Activated T-helper 1 cell treated with anti-CD3 and anti-CD28 coated beads, Interleukin-12 subunit alpha, Interleukin-12 subunit beta, Interleukin-2, Interleukin-4 antibody, amounts not matched to agents 30 ng/mL and 10 ng/mL and 1 ng/mL, durations not matched to agents 14 hours and 24 hours and 36 hours (primary cell): ENCODE results near the gene GNAO1. TPM values are rescaled to one million over a fixed set of nuclear protein-coding genes. Genes with fewer than 3 reads are reported as not detected.

Experiments used
- DNase-seq: peaks from one replicate; pipeline ENCODE4 v3.0.0; 2021; ENCODE audit warnings: low spot score
- H3K27ac Mint-ChIP-seq: one replicate; pipeline ENCODE4 v1.8.0; 2021; ENCODE audit warnings: mild to moderate bottlenecking, mixed read lengths
- H3K27me3 Mint-ChIP-seq: one replicate; pipeline ENCODE4 v1.8.0; 2022; ENCODE audit warnings: mild to moderate bottlenecking, moderate library complexity, mixed read lengths; ENCODE audit not compliant: insufficient read depth
- H3K36me3 Mint-ChIP-seq: one replicate; pipeline ENCODE4 v1.8.0; 2021; ENCODE audit warnings: low read depth, mixed read lengths
- H3K4me1 Mint-ChIP-seq: one replicate; pipeline ENCODE4 v1.8.0; 2021; ENCODE audit warnings: low read depth, mixed read lengths
- H3K4me3 Mint-ChIP-seq: one replicate; pipeline ENCODE4 v1.8.0; 2021; ENCODE audit warnings: mild to moderate bottlenecking, moderate library complexity, mixed read lengths
- H3K9me3 Mint-ChIP-seq: one replicate; pipeline ENCODE4 v1.8.0; 2021; ENCODE audit warnings: mixed read lengths
- intact Hi-C: fragments of 100-400 bp; cut with micrococcal nuclease; formaldehyde crosslinking; loops from one replicate; pipeline ENCODE4 v1.15.1; 2024
- total RNA-seq: library from RNA; stranded (reverse); gene quantifications from 2 replicates; pipeline ENCODE4 v1.2.3, GENCODE V29; 2022

The GNAO1 gene
- total RNA-seq, 1 donor from 2014 or later, result 1.7 TPM

- intact Hi-C loops, result no loop called here
- no peaks in the 10 kb centered on the region for H3K27me3 Mint-ChIP-seq
- no peak for DNase-seq
- H3K36me3 Mint-ChIP-seq, result peaks cover 3% of the 10 kb centered on the region
- peaks cover 25% of the 10 kb centered on the region for H3K4me1 Mint-ChIP-seq
- H3K4me3 Mint-ChIP-seq, result no peak overlapping the region
- H3K27ac Mint-ChIP-seq, result peak overlapping the region; percentile 42
- no peaks in the 10 kb centered on the region for H3K9me3 Mint-ChIP-seq
Measured at GRCh38 chr16:56362057-56362655, 170.9 kb downstream of the GNAO1 start.

GRCh38 chr16:56362706-56363105 is 171.4 kb downstream of the GNAO1 start:
- intact Hi-C loops, result no loop called here
- DNase-seq, result no peak
- H3K9me3 Mint-ChIP-seq, result no peaks in the 10 kb centered on the region
- H3K4me3 Mint-ChIP-seq, result no peak overlapping the region
- peaks cover 21% of the 10 kb centered on the region for H3K4me1 Mint-ChIP-seq
- H3K36me3 Mint-ChIP-seq, result peaks cover 8% of the 10 kb centered on the region
- no peaks in the 10 kb centered on the region for H3K27me3 Mint-ChIP-seq
- H3K27ac Mint-ChIP-seq, result no peak overlapping the region

DNA sequence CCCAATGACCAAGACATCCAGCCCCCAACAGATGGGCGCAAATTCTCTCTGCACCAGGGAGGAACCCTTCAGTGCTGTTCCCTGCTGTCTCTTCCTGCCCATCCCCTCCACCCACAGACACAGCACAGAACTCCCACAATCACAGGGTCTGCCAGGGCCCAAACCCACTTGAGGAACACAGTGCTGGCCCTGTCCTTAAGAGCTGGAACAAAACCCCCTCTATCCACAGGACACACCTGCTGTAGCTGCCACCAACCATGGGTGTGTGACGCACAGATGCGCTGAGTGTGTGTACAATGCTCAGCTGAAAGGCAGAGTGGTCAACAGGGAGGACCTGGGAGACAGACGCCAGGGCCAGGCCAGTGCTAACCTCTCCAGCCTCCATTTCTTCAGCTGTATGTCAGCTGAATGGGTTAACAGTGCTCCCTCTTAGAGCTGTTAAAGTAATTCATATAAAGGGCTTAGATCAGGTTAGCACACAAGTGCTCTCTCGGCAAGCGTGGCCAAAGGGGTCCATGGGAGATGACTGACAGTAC is 172.0 kb downstream of the GNAO1 start:
- Mint-ChIP-seq H3K9me3 (no peaks in the 10 kb centered on the region), H3K27ac (no peak overlapping the region), H3K36me3 (peaks cover 8% of the 10 kb centered on the region), H3K27me3 (no peaks in the 10 kb centered on the region), H3K4me1 (peaks cover 15% of the 10 kb centered on the region), H3K4me3 (no peak overlapping the region)
- DNase-seq, result no peak
- intact Hi-C loops, result no loop called here

DNA sequence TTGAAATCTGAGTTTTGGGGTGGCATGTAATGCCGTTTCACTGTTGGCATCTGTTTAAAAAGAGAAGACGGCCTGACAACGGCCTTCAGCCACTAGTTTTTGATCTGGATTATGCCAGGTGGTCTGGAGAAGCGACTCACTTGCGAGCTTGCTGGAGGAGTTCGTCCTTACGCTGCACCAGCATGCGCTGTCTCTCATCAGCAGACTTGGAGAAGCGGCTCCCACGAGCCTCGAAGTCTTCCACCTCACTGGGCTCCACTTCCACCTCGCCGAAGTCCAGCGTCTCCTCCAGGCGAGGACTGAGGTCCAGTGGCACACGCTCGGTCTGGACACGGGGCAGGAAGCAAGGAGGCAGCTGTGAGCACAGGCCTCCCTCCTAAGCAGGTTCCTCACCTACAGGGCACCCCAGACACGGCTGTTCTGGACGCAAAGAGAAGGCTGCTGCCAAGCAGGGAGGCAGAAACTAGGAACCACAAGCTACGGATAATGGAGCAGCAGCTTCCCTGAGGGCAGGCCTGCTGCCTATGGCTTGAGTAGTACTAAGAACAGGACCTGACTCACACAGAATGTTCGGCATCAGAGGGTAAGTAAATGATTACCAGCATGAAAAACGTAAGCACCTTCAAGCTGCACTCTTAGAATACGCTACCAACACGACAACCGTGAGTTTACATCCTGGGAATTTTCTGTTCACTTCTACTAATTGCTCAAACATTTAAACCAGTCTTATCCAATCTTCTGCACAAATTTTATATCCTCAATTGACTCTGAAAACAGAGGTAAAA is 172.7 kb downstream of the GNAO1 start:
- Mint-ChIP-seq H3K27ac (no peak overlapping the region), H3K36me3 (peaks cover 11% of the 10 kb centered on the region)
- intact Hi-C loops, result no loop called here

DNA sequence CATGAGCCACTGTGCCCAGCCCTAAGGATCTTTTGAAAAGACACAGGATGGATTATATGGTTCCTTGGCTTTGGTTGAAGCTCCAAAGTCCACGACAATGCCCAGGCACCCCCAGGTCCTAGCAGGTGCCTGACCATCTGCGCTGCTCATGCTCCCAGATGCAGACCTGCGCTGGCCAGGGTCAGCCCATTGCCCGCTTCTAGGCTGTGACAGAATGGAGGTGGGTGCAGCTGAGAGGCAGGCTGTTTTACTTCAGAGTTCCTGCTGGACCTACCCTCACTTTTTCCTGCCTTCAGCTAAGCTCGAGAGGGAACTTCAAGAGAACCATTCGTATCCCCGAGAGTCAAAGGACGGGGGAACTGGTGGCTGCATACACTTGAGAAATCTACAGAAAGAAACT is 173.6 kb downstream of the GNAO1 start:
- DNase-seq, result no peak
- H3K27ac Mint-ChIP-seq, result no peak overlapping the region
- H3K4me1 Mint-ChIP-seq, result peaks cover 4% of the 10 kb centered on the region
- peaks cover 11% of the 10 kb centered on the region for H3K36me3 Mint-ChIP-seq
- intact Hi-C loops, result no loop called here
- H3K9me3 Mint-ChIP-seq, result no peaks in the 10 kb centered on the region
- H3K27me3 Mint-ChIP-seq, result no peaks in the 10 kb centered on the region
- no peak overlapping the region for H3K4me3 Mint-ChIP-seq

More for the DNA sequence above, 172.7 kb downstream of the GNAO1 start:
- Mint-ChIP-seq H3K4me1 (peaks cover 10% of the 10 kb centered on the region), H3K27me3 (no peaks in the 10 kb centered on the region), H3K4me3 (no peak overlapping the region), H3K9me3 (no peaks in the 10 kb centered on the region)
- no peak for DNase-seq

DNA sequence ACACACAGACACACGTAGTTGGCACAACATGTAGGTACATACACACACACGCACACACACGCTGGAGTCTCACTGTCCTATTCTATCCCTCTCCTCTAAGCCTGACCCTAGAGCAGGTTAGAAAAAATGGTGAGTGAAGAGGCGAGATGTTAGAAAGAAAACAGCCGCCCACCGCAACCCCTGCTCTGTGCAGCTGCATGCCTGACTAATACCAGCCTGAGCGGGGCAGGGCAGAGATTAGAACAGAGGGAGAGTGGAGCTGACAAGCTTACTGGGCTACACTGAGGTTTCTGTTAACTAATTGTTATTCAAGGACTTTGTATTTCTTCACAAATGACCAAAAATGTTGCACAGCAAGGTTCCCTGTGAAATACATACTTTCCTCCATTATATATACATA is 174.3 kb downstream of the GNAO1 start:
- Mint-ChIP-seq H3K4me1 (no peaks in the 10 kb centered on the region), H3K4me3 (no peak overlapping the region), H3K9me3 (no peaks in the 10 kb centered on the region), H3K36me3 (peaks cover 11% of the 10 kb centered on the region), H3K27me3 (no peaks in the 10 kb centered on the region), H3K27ac (no peak overlapping the region)
- intact Hi-C loops, result no loop called here
- no peak for DNase-seq

- H3K9me3 Mint-ChIP-seq, result no peaks in the 10 kb centered on the region
- H3K27me3 Mint-ChIP-seq, result no peaks in the 10 kb centered on the region
- H3K36me3 Mint-ChIP-seq, result peaks cover 10% of the 10 kb centered on the region
- H3K4me1 Mint-ChIP-seq, result peaks cover 5% of the 10 kb centered on the region
- intact Hi-C loops, result no loop called here
- no peak overlapping the region for H3K27ac Mint-ChIP-seq
- no peak overlapping the region for H3K4me3 Mint-ChIP-seq
- DNase-seq, result no peak
Measured at GRCh38 chr16:56366945-56367344, 175.7 kb downstream of the GNAO1 start.

- DNase-seq, result no peak
- intact Hi-C loops, result no loop called here
- Mint-ChIP-seq H3K9me3 (no peaks in the 10 kb centered on the region), H3K27ac (no peak overlapping the region), H3K4me3 (no peak overlapping the region), H3K4me1 (peaks cover 13% of the 10 kb centered on the region), H3K36me3 (peaks cover 9% of the 10 kb centered on the region), H3K27me3 (no peaks in the 10 kb centered on the region)
Measured at GRCh38 chr16:56367764-56368163, 176.5 kb downstream of the GNAO1 start.

DNA sequence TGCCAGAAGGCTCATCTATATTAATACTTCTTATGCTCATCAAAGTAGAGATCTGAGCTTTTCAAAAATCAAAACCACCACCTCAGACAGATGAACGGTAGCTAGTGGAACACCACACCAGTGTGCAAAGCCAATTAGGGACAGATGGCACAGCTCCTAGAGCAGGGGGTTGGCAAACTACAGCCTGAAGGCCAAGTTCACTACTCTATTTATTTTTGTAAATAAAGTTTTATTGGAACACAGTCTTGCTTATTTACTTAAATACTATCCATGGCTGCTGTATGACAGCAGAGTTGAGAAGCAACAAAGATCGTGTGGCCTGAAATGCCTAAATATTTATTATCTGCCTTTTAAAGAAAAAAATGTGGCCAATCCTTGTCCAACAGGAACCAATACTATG is 177.3 kb downstream of the GNAO1 start:
- Mint-ChIP-seq H3K4me1 (peaks cover 17% of the 10 kb centered on the region), H3K36me3 (peaks cover 9% of the 10 kb centered on the region), H3K4me3 (no peak overlapping the region), H3K27me3 (no peaks in the 10 kb centered on the region), H3K9me3 (no peaks in the 10 kb centered on the region), H3K27ac (no peak overlapping the region)
- DNase-seq, result no peak
- intact Hi-C loops, result no loop called here

- intact Hi-C loops, result no loop called here
- H3K27me3 Mint-ChIP-seq, result no peaks in the 10 kb centered on the region
- H3K4me3 Mint-ChIP-seq, result no peak overlapping the region
- H3K9me3 Mint-ChIP-seq, result no peaks in the 10 kb centered on the region
- DNase-seq, result no peak
- H3K36me3 Mint-ChIP-seq, result peaks cover 9% of the 10 kb centered on the region
- no peak overlapping the region for H3K27ac Mint-ChIP-seq
- peaks cover 17% of the 10 kb centered on the region for H3K4me1 Mint-ChIP-seq
Measured at GRCh38 chr16:56369202-56369601, 177.9 kb downstream of the GNAO1 start.

- intact Hi-C loops, result no loop called here
- no peak overlapping the region for H3K27ac Mint-ChIP-seq
- peaks cover 9% of the 10 kb centered on the region for H3K36me3 Mint-ChIP-seq
- no peak overlapping the region for H3K4me3 Mint-ChIP-seq
- H3K4me1 Mint-ChIP-seq, result peaks cover 17% of the 10 kb centered on the region
- H3K9me3 Mint-ChIP-seq, result no peaks in the 10 kb centered on the region
- H3K27me3 Mint-ChIP-seq, result no peaks in the 10 kb centered on the region
- no peak for DNase-seq
Measured at GRCh38 chr16:56370185-56370874, 179.0 kb downstream of the GNAO1 start.

DNA sequence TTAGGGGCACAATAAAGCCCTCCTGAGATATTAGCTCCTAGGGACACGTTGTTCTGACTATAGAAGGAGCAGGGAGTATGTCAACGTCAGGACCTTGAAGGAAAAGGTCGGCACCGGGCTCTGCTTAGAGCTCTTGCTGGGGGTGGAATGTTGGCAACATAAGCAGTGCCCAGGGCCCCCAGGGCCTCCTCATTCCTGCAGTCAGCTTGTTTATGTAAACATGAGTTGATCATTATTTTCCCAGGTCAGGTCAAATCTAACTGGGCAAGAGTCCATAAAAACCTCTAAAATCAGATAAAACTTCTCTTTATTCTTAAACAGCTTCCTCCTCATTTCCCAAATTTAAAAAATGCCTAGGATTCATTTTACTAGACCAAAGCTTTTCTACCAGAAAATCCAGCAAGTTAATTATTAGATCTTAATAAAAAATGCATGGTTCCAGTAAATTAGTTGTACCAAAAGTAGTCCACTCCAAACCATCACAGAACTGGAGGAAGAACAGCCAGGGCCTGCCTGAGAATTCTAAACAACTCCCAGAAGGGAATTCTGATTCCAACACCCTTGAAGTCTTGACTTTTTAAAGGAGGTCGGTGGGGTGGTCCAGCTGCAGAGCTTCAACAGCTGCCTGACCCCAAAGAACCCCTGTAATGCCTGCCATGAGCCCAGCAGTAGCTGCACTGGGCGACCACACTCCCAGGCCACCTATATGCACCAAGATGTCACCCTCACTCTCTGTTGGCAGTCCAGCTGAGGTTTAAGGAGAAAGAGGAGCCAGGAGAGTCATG is 179.8 kb downstream of the GNAO1 start:
- DNase-seq, result no peak
- Mint-ChIP-seq H3K27ac (no peak overlapping the region), H3K27me3 (no peaks in the 10 kb centered on the region), H3K36me3 (peaks cover 9% of the 10 kb centered on the region), H3K9me3 (no peaks in the 10 kb centered on the region), H3K4me1 (peaks cover 17% of the 10 kb centered on the region), H3K4me3 (no peak overlapping the region)
- intact Hi-C loops, result no loop called here
